BE2C (cell line): Measurements from ENCODE around the gene AGBL4.

Source experiments
- DNase-seq: peaks from one replicate; pipeline ENCODE4 v3.0.0-alpha.2; 2020
- H3K27me3 ChIP-seq: fragments of 250-450 bp; sonication (Bioruptor Pico); 2 replicates; pipeline ENCODE4 v1.5.1; 2020; ENCODE audit warnings: mild to moderate bottlenecking
- H3K36me3 ChIP-seq: fragments of 250-450 bp; sonication (Bioruptor Pico); 2 replicates; pipeline ENCODE4 v1.5.1; 2020; ENCODE audit warnings: mild to moderate bottlenecking
- H3K4me1 ChIP-seq: fragments of 250-450 bp; sonication (Bioruptor Pico); 2 replicates; pipeline ENCODE4 v1.5.1; 2020
- H3K4me3 ChIP-seq: 2 replicates; pipeline ENCODE4 v1.5.1; 2011; ENCODE audit warnings: low read depth, low read length
- H3K9me3 ChIP-seq: fragments of 250-450 bp; sonication (Bioruptor Pico); 2 replicates; pipeline ENCODE4 v1.5.1; 2020
- TF ChIP-seq, protein P1 (sequence below): IDR thresholded peaks from 2 replicates; pipeline ENCODE4 v1.5.1; 2012; ENCODE audit warnings: mild to moderate bottlenecking, low read depth, low read length

The AGBL4 gene

GRCh38 chr1:48841966-48842365 lies 1181.8 kb downstream of the AGBL4 start:
- H3K9me3 ChIP-seq = no peaks in the 10 kb centered on the region
- TF ChIP-seq, protein P1, sequence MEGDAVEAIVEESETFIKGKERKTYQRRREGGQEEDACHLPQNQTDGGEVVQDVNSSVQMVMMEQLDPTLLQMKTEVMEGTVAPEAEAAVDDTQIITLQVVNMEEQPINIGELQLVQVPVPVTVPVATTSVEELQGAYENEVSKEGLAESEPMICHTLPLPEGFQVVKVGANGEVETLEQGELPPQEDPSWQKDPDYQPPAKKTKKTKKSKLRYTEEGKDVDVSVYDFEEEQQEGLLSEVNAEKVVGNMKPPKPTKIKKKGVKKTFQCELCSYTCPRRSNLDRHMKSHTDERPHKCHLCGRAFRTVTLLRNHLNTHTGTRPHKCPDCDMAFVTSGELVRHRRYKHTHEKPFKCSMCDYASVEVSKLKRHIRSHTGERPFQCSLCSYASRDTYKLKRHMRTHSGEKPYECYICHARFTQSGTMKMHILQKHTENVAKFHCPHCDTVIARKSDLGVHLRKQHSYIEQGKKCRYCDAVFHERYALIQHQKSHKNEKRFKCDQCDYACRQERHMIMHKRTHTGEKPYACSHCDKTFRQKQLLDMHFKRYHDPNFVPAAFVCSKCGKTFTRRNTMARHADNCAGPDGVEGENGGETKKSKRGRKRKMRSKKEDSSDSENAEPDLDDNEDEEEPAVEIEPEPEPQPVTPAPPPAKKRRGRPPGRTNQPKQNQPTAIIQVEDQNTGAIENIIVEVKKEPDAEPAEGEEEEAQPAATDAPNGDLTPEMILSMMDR = no peak
- DNase-seq = no peak
- no peaks in the 10 kb centered on the region for H3K36me3 ChIP-seq
- no peaks in the 10 kb centered on the region for H3K4me1 ChIP-seq
- no peak overlapping the region for H3K4me3 ChIP-seq
- no peaks in the 10 kb centered on the region for H3K27me3 ChIP-seq

GRCh38 chr1:48841461-48841860 lies 1182.3 kb downstream of the AGBL4 start:
- TF ChIP-seq, protein P1 = no peak

GRCh38 chr1:48831120-48831978 lies 1192.4 kb downstream of the AGBL4 start:
- DNase-seq = no peak
- H3K4me3 ChIP-seq = no peak overlapping the region

More at GRCh38 chr1:48841461-48841860, 1182.3 kb downstream of the AGBL4 start:
- no peaks in the 10 kb centered on the region for H3K36me3 ChIP-seq
- no peak for DNase-seq
- no peaks in the 10 kb centered on the region for H3K27me3 ChIP-seq
- H3K4me3 ChIP-seq = no peak overlapping the region
- H3K4me1 ChIP-seq = no peaks in the 10 kb centered on the region
- no peaks in the 10 kb centered on the region for H3K9me3 ChIP-seq

DNA sequence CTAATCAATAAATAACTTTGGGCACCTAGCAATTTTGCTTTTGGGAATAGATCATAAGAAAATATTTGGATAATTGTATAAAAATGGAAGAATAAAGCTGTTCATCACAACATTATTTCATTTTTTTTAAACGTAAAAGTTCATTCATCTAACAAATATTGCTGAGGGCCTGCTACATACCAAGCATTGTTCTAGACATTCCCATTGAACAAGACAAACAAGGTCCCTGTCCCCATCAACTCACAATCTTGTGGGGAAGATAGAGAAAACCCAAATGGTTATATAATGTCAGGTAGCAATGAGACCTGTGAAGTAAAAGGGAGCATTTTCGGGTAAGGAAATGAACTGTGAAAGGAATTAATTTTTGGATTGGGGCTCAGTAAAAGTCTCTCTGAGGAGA lies 1193.0 kb downstream of the AGBL4 start:
- Histone ChIP-seq H3K36me3 (no peaks in the 10 kb centered on the region), H3K4me1 (no peaks in the 10 kb centered on the region), H3K4me3 (no peak overlapping the region), H3K27me3 (no peaks in the 10 kb centered on the region), H3K9me3 (no peaks in the 10 kb centered on the region)
- no peak for DNase-seq
- TF ChIP-seq, protein P1 = no peak

More at GRCh38 chr1:48831120-48831978, 1192.4 kb downstream of the AGBL4 start:
- Histone ChIP-seq H3K36me3 (no peaks in the 10 kb centered on the region), H3K27me3 (no peaks in the 10 kb centered on the region), H3K9me3 (no peaks in the 10 kb centered on the region), H3K4me1 (no peaks in the 10 kb centered on the region)
- TF ChIP-seq, protein P1 = no peak

DNA sequence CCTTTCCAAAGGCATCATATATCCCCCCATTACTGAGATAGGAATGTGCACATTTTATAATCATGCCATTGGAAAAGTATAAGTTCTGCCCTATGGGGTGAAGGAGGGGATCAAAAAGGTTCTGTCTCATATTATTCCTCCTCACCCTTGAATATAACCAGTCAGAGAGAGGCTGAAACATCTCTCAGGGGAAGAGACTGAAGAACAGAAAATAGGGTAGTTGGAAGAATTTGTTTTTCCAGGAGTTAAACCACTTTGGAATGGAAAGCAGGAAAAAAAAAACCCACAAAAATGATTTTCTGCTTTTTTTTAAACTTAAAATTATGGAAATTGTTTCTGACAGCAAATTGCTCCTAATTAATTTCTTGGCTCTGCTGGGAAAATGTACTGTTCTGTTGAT lies 1194.3 kb downstream of the AGBL4 start:
- Histone ChIP-seq H3K4me3 (no peak overlapping the region), H3K36me3 (no peaks in the 10 kb centered on the region), H3K27me3 (no peaks in the 10 kb centered on the region), H3K9me3 (no peaks in the 10 kb centered on the region), H3K4me1 (no peaks in the 10 kb centered on the region)
- DNase-seq = no peak
- TF ChIP-seq, protein P1 = no peak

DNA sequence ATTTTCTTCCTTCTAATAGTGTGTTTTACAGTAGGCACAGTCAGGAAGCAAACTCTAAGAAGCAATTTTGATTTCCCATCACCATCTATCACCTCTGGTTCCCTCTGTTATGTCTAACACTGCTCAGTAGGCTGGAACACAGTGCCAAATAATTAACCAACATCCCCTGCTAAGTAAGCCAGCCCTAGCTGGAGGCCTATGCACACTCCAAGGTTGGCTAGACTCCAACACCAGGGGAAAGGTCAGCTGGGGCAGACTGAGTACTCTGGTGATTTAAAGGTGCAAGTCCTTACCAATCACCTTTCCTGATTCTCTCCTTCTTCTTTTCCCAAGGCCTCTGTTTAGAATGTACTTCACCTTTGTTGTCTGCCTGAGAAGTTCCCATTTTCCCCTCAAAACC lies 1200.6 kb downstream of the AGBL4 start:
- H3K36me3 ChIP-seq = no peaks in the 10 kb centered on the region
- H3K9me3 ChIP-seq = no peaks in the 10 kb centered on the region
- peak; percentile 11 for DNase-seq
- TF ChIP-seq, protein P1 = no peak
- H3K4me3 ChIP-seq = no peak overlapping the region
- no peaks in the 10 kb centered on the region for H3K27me3 ChIP-seq
- H3K4me1 ChIP-seq = no peaks in the 10 kb centered on the region
